Heart left ventricle (tissue), 16 donors: ENCODE measurements around the gene EXOC4. TPM values are rescaled to one million over a fixed set of nuclear protein-coding genes. Genes with fewer than 3 reads are reported as not detected.

ENCODE experiments used
- ATAC-seq, 4 donors: fragments of 200-7000 bp; cut with Tn5 transposase; one replicate each; pipeline ENCODE4 v1.9.1; 2020 to 2022; ENCODE audit warnings: moderate library complexity in 4 of 4, mild to moderate bottlenecking in 3 of 4, moderate number of reproducible peaks in 1 of 4
- DNase-seq, 5 donors: peaks; one replicate each; pipeline ENCODE4 v3.0.0-alpha.2; 2020
- H3K27ac ChIP-seq, 12 donors: fragments of 200-600 bp; sonication (generic) in 4 of 12; one replicate each; pipeline versions ENCODE4 v1.5.0 to v1.8.0; 2016 to 2022; ENCODE audit warnings: mild to moderate bottlenecking in 2 of 12
- H3K27me3 ChIP-seq, 9 donors: fragments of 200-600 bp; sonication (generic) in 2 of 9; one replicate each; pipeline versions ENCODE4 v1.5.1 to v1.8.0; 2016 to 2022; ENCODE audit warnings: mild to moderate bottlenecking in 3 of 9
- H3K36me3 ChIP-seq, 9 donors: fragments of 200-600 bp; sonication (generic) in 2 of 9; one replicate each; pipeline versions ENCODE4 v1.5.0 to v1.8.0; 2018 to 2022; ENCODE audit warnings: mild to moderate bottlenecking in 2 of 9
- H3K4me1 ChIP-seq, 12 donors: fragments of 200-600 bp; sonication (generic) in 4 of 12; one replicate each; pipeline versions ENCODE4 v1.5.0 to v1.8.0; 2016 to 2022; ENCODE audit warnings: mild to moderate bottlenecking in 3 of 12
- H3K4me3 ChIP-seq, 12 donors: fragments of 200-600 bp; sonication (generic) in 4 of 12; one replicate each; pipeline versions ENCODE4 v1.5.0 to v1.8.0; 2017 to 2022; ENCODE audit warnings: mild to moderate bottlenecking in 9 of 12, moderate library complexity in 4 of 12
- H3K9me3 ChIP-seq, 12 donors: fragments of 200-600 bp; sonication (generic) in 4 of 12; one replicate each; pipeline versions ENCODE4 v1.5.0 to v1.8.0; 2016 to 2022; ENCODE audit warnings: mild to moderate bottlenecking in 1 of 12
- CTCF ChIP-seq, 12 donors: fragments of 200-600 bp; sonication (generic) in 4 of 12; IDR thresholded peaks; one replicate each; pipeline versions ENCODE4 v1.5.0 to v1.8.0; 2018 to 2022; ENCODE audit warnings: antibody characterized with exemption in 12 of 12, mild to moderate bottlenecking in 5 of 12
- POLR2A ChIP-seq, 2 donors: fragments of 450-650 bp; IDR thresholded peaks; one replicate each; pipeline ENCODE4 v1.6.1; 2017; ENCODE audit warnings: antibody characterized with exemption in 2 of 2, mild to moderate bottlenecking in 2 of 2, moderate library complexity in 2 of 2
- WGBS, 4 donors: extraction: QIAGEN DNeasy Blood & Tissue Kit in 2 of 4; methylation state at CpG; one replicate each; pipeline versions ENCODE4 v1.1.5 to v1.1.7; 2013 to 2018; 5-methylcytosine and 5-hydroxymethylcytosine counted together
- intact Hi-C, 10 donors: fragments of 100-400 bp; cut with DNase I; formaldehyde crosslinking; loops; one replicate each; pipeline versions ENCODE4 v1.11.1 to v1.14.2; 2022
- polyA plus RNA-seq, 2 donors: library from polyadenylated mRNA; stranded (reverse); fragments of 200-250 nt; gene quantifications; one replicate each; pipeline ENCODE4 v1.2.3, GENCODE V29; 2013
- total RNA-seq, 9 donors: library from RNA; depleted of rRNA in 2 of 9; stranded (reverse); fragments of >200 nt in 2 of 9; fragmentation: NEBNext Ultra II Directional in 3 of 9; extraction: Animal tissue kit (Norgen Biotek cat#: 25700) in 3 of 9; gene quantifications; one replicate each; pipeline versions ENCODE4 v1.1.0 to v1.2.4, GENCODE V29; 2016 to 2023
- donor health status: ischemic (EF 13 %, LVEDD 7.1; RV severe dilation, severe dysfunction).
- donor health status: healthy with polysubstance abuse.
- donor health status: DM: no; HTN: yes; CAD: no.
- donor health status: DM: no; HTN: no; CAD: no.
- donor health status: ischemic (EF 25% LVEDD 6.9; RV normal size, moderate dysfunction).
- donor health status: ischemic (EF 25% LVEDD 5.7; RV mildly dilated, moderate dysfunction).
- donor health status: healthy.
- donor health status: DM: yes; HTN: yes; CAD: no.
- donor health status: ischemic (EF 35%, LVEDD 5.7; RV mildly dilated, moderate dysfunction).
- donor health status: nonischemic (EF 11% LVEDD 7.7; RV severe dilation, severe dysfunction).
- donor health status: DM: yes; HTN: yes; CAD: no.
- donor health status: PGD.
- donor health status: ischemic (EF 29% LVEDD 5.4; RV normal size, mild dysfunction).
- donor health status: nonischemic (EF 23%, LVEDD 6.1; RV moderate dilation, normal function).

EXOC4 gene
- total and polyA plus RNA-seq, 11 donors = 8.8 to 61.2 (median 33.8) TPM

GRCh38 chr7:133549633-133550032 lies 296.8 kb downstream of the EXOC4 start:
- no peak overlapping the region for H3K27ac ChIP-seq
- peaks cover 0 to 2% (median 0%) of the 10 kb centered on the region in 12 donors for H3K4me1 ChIP-seq
- intact Hi-C loops = no loop called here
- no peaks in the 10 kb centered on the region for H3K9me3 ChIP-seq
- no peak for ATAC-seq
- DNase-seq = no peak
- TF ChIP-seq POLR2A (IDR thresholded peaks at IDR 0.05) (no peak), CTCF (IDR thresholded peaks at IDR 0.05) (no peak)
- H3K27me3 ChIP-seq = no peaks in the 10 kb centered on the region
- 83 to 90% (median 89%) methylated on average over 1 of the region's 1 CpG for WGBS, 4 donors
- H3K36me3 ChIP-seq = no peaks in the 10 kb centered on the region
- H3K4me3 ChIP-seq = no peak overlapping the region

GRCh38 chr7:133550145-133550544 lies 297.3 kb downstream of the EXOC4 start:
- no peak overlapping the region for H3K27ac ChIP-seq
- intact Hi-C loops = no loop called here
- DNase-seq (no peak), ATAC-seq (no peak)
- peaks cover 0 to 2% (median 0%) of the 10 kb centered on the region in 12 donors for H3K4me1 ChIP-seq
- H3K36me3 ChIP-seq = no peaks in the 10 kb centered on the region
- no peak overlapping the region for H3K4me3 ChIP-seq
- TF ChIP-seq POLR2A (IDR thresholded peaks at IDR 0.05) (no peak), CTCF (IDR thresholded peaks at IDR 0.05) (no peak)
- H3K9me3 ChIP-seq = no peaks in the 10 kb centered on the region
- no peaks in the 10 kb centered on the region for H3K27me3 ChIP-seq
- WGBS, 4 donors = 85 to 91% (median 90%) methylated on average over 3 of the region's 3 CpGs

GRCh38 chr7:133550811-133551210 lies 297.9 kb downstream of the EXOC4 start:
- DNase-seq (no peak), ATAC-seq (no peak)
- 95 to 99% (median 97%) methylated on average over 4 of the region's 4 CpGs for WGBS, 4 donors
- no peaks in the 10 kb centered on the region for H3K9me3 ChIP-seq
- TF ChIP-seq POLR2A (IDR thresholded peaks at IDR 0.05) = no peak
- no peak for TF ChIP-seq CTCF (IDR thresholded peaks at IDR 0.05)
- intact Hi-C loops = no loop called here
- no peak overlapping the region for H3K4me3 ChIP-seq
- no peaks in the 10 kb centered on the region for H3K36me3 ChIP-seq
- H3K27ac ChIP-seq = no peak overlapping the region
- H3K4me1 ChIP-seq = peaks cover 0 to under 1% (median 0%) of the 10 kb centered on the region in 12 donors
- H3K27me3 ChIP-seq = no peaks in the 10 kb centered on the region

DNA sequence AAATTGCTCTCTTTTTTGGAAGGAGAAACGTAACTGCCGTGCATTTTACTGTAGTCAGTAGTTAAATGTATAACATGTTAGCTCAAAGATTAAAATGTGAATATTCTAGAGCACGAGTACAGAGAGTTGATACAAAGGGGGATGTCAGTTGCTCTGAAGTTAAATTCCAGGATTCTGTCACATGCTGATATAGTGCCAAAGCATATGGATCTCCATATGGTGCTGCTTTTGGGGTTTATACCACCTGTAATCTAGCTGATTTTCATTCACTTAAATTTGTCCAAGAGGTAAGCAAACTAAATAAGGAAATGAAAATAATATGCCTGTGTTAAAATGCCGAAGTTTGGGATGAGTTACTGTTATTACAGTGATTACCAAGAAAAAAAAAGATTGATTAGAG lies 298.6 kb downstream of the EXOC4 start:
- Histone ChIP-seq H3K27me3 (no peaks in the 10 kb centered on the region), H3K4me1 (peaks cover 0 to 4% (median 0%) of the 10 kb centered on the region in 12 donors), H3K36me3 (no peaks in the 10 kb centered on the region), H3K27ac (no peak overlapping the region), H3K9me3 (no peaks in the 10 kb centered on the region), H3K4me3 (no peak overlapping the region)
- no peak for ATAC-seq
- DNase-seq = no peak
- intact Hi-C loops = no loop called here
- TF ChIP-seq POLR2A (IDR thresholded peaks at IDR 0.05) = no peak
- TF ChIP-seq CTCF (IDR thresholded peaks at IDR 0.05) = no peak
- 93 to 95% (median 93%) methylated on average over 4 of the region's 4 CpGs for WGBS, 4 donors
